Measurements from ENCODE around the gene PAK5. TPM values are rescaled to one million over a fixed set of nuclear protein-coding genes. Genes with fewer than 3 reads are reported as not detected.

Gene PAK5
- polyA plus RNA-seq, 1 of the 3 experiments (the other 2 are of a cell fraction), result 0.03 TPM

- no peak overlapping the region for H2AFZ ChIP-seq (ENCODE audit: low read depth)
- CTCF ChIA-PET, result no interaction called here
Observed at GRCh38 chr20:9807136-9807535, 31.7 kb downstream of the PAK5 start.

GRCh38 chr20:9800421-9800820 lies 38.5 kb downstream of the PAK5 start:
- Histone ChIP-seq H3K9ac (no peak overlapping the region), H3F3A (replicated peaks; ENCODE audit: insufficient read depth) (no peaks in the 10 kb centered on the region), H3K36me3 (replicated peaks in 1 of 2; ENCODE audit: control insufficient read depth in 1 of 2, insufficient read depth in 2 of 2, low read length in 1 of 2) (no peaks in the 10 kb centered on the region), H3K9me3 (no peaks in the 10 kb centered on the region), H3K79me2 (ENCODE audit: insufficient read depth) (no peaks in the 10 kb centered on the region), H3K9me2 (no peaks in the 10 kb centered on the region), H3K27me3 (ENCODE audit: insufficient read depth) (no peaks in the 10 kb centered on the region), H3K4me2 (no peak overlapping the region), H2AFZ (ENCODE audit: low read depth) (no peak overlapping the region), H3K4me3 (ENCODE audit: low read depth in 2 of 2, low read length in 1 of 2) (no peak overlapping the region), H3K4me1 (ENCODE audit: control insufficient read depth in 1 of 2, insufficient read depth in 2 of 2, low read depth in 1 of 2, low read length in 1 of 2) (no peaks in the 10 kb centered on the region), H4K20me1 (ENCODE audit: insufficient read depth) (no peaks in the 10 kb centered on the region), H3K27ac (ENCODE audit: low read depth in 2 of 2, low read length in 1 of 2) (no peak overlapping the region)
- ChIA-PET CTCF (no interaction called here), POLR2A (no interaction called here)
- DNase-seq, result no peak
- 13% methylated on average over 1 of the region's 1 CpG for WGBS (ENCODE audit: low lambda C conversion rate)
- TF ChIP-seq TCF12 (IDR thresholded peaks at IDR 0.05), result no peak
- no peak for TF ChIP-seq USF2 (IDR thresholded peaks at IDR 0.05; ENCODE audit: borderline replicate concordance, low read depth, low read length)
- TF ChIP-seq EP300 (IDR thresholded peaks at IDR 0.05; ENCODE audit: borderline replicate concordance in 1 of 2, low read depth in 1 of 2, low read length in 1 of 2), result no peak
- no peak for TF ChIP-seq FOXJ3 (CRISPR knock-in tag; IDR thresholded peaks at IDR 0.05)
- TF ChIP-seq RXRA (IDR thresholded peaks at IDR 0.05; ENCODE audit: borderline replicate concordance, low read depth), result no peak
- TF ChIP-seq SMC3 (IDR thresholded peaks at IDR 0.05; ENCODE audit: low read depth, low read length), result no peak
- no peak for TF ChIP-seq ELF1 (IDR thresholded peaks at IDR 0.05)
- TF ChIP-seq GATA2 (CRISPR knock-in tag; IDR thresholded peaks at IDR 0.05), result no peak
- TF ChIP-seq FOXM1 (IDR thresholded peaks at IDR 0.05; ENCODE audit: low read depth), result no peak
- TF ChIP-seq MAX (IDR thresholded peaks at IDR 0.05; ENCODE audit: low read depth), result no peak
- TF ChIP-seq RCOR1 (IDR thresholded peaks at IDR 0.05; ENCODE audit: low read length), result no peak
- no peak for TF ChIP-seq TAF1 (IDR thresholded peaks at IDR 0.05; ENCODE audit: borderline replicate concordance, low read depth, low read length)
- no peak for TF ChIP-seq CTCF (IDR thresholded peaks at IDR 0.05)
- TF ChIP-seq USF1 (IDR thresholded peaks at IDR 0.05; ENCODE audit: borderline replicate concordance, low read depth), result no peak
- TF ChIP-seq NFIC (IDR thresholded peaks at IDR 0.05; ENCODE audit: borderline replicate concordance), result no peak

More at GRCh38 chr20:9807136-9807535, 31.7 kb downstream of the PAK5 start:
- WGBS (ENCODE audit: low lambda C conversion rate), result 66% methylated on average over 3 of the region's 3 CpGs
- no peak for DNase-seq
- no peaks in the 10 kb centered on the region for H3F3A ChIP-seq (replicated peaks; ENCODE audit: insufficient read depth)
- no peaks in the 10 kb centered on the region for H3K9me2 ChIP-seq
- no peaks in the 10 kb centered on the region for H3K27me3 ChIP-seq (ENCODE audit: insufficient read depth)
- POLR2A ChIA-PET, result no interaction called here
- no peak for TF ChIP-seq GATA2 (CRISPR knock-in tag; IDR thresholded peaks at IDR 0.05)
- TF ChIP-seq REST (IDR thresholded peaks at IDR 0.05; ENCODE audit: low read depth, low read length), result no peak
- TF ChIP-seq CHD2 (IDR thresholded peaks at IDR 0.05; ENCODE audit: low read length, partially characterized antibody), result no peak
- TF ChIP-seq MEF2A (IDR thresholded peaks at IDR 0.05; ENCODE audit: borderline replicate concordance, low read depth), result no peak
- TF ChIP-seq TAF1 (IDR thresholded peaks at IDR 0.05; ENCODE audit: borderline replicate concordance, low read depth, low read length), result no peak
- TF ChIP-seq FOSL2 (IDR thresholded peaks at IDR 0.05; ENCODE audit: borderline replicate concordance, low read depth), result no peak
- no peaks in the 10 kb centered on the region for H3K79me2 ChIP-seq (ENCODE audit: insufficient read depth)
- H3K4me1 ChIP-seq (ENCODE audit: control insufficient read depth in 1 of 2, insufficient read depth in 2 of 2, low read depth in 1 of 2, low read length in 1 of 2), result no peaks in the 10 kb centered on the region
- no peak overlapping the region for H3K27ac ChIP-seq (ENCODE audit: low read depth in 2 of 2, low read length in 1 of 2)
- no peaks in the 10 kb centered on the region for H4K20me1 ChIP-seq (ENCODE audit: insufficient read depth)
- H3K36me3 ChIP-seq (replicated peaks in 1 of 2; ENCODE audit: control insufficient read depth in 1 of 2, insufficient read depth in 2 of 2, low read length in 1 of 2), result no peaks in the 10 kb centered on the region
- no peaks in the 10 kb centered on the region for H3K9me3 ChIP-seq
- no peak overlapping the region for H3K4me2 ChIP-seq
- H3K4me3 ChIP-seq (ENCODE audit: low read depth in 2 of 2, low read length in 1 of 2), result no peak overlapping the region
- H3K9ac ChIP-seq, result no peak overlapping the region

Measured in SK-N-SH (cell line).